Esophagus squamous epithelium (tissue), 5 donors: ENCODE measurements around the gene EDEM2. TPM values are rescaled to one million over a fixed set of nuclear protein-coding genes. Genes with fewer than 3 reads are reported as not detected.
"Not testable (repeated sequence)": the region's sequence is repeated elsewhere in the genome, so short reads cannot be mapped to it uniquely, and the experiment has no call there.

Source experiments
- DNase-seq: peaks from one replicate; lab custom pipeline; 2025; lab: John Stamatoyannopoulos, UW
- H3K27ac ChIP-seq, 4 donors: fragments of 200-600 bp; sonication (generic); one replicate each; pipeline ENCODE4 v1.5.1; 2016 to 2019; ENCODE audit warnings: mild to moderate bottlenecking in 1 of 4
- H3K27me3 ChIP-seq, 4 donors: fragments of 200-600 bp; sonication (generic); 1 replicate in 3 of 4; 2 replicates in 1 of 4; pipeline versions ENCODE4 v1.5.1 to v1.6.0; 2017 to 2021; ENCODE audit warnings: antibody characterized with exemption in 1 of 4
- H3K36me3 ChIP-seq, 3 donors: fragments of 200-600 bp; sonication (generic); one replicate each; pipeline ENCODE4 v1.5.1; 2016 to 2019
- H3K4me1 ChIP-seq, 3 donors: fragments of 200-600 bp; sonication (generic); one replicate each; pipeline ENCODE4 v1.5.1; 2017 to 2019
- H3K4me3 ChIP-seq, 4 donors: fragments of 200-600 bp; sonication (generic); 1 replicate in 3 of 4; 2 replicates in 1 of 4; pipeline ENCODE4 v1.5.1; 2016 to 2019; ENCODE audit warnings: mild to moderate bottlenecking in 2 of 4, moderate library complexity in 1 of 4
- H3K9me3 ChIP-seq, 3 donors: fragments of 200-600 bp; sonication (generic); one replicate each; pipeline ENCODE4 v1.5.1; 2016 to 2019
- POLR2A ChIP-seq, 4 donors: fragments of 450-650 bp; IDR thresholded peaks; one replicate each; pipeline ENCODE4 v1.6.1; 2017; ENCODE audit warnings: antibody characterized with exemption in 4 of 4, mild to moderate bottlenecking in 4 of 4, moderate library complexity in 3 of 4
- WGBS, 2 donors: methylation state at CpG; one replicate each; pipeline ENCODE4 v1.1.5; 2018; 5-methylcytosine and 5-hydroxymethylcytosine counted together
- intact Hi-C: fragments of 100-400 bp; cut with DNase I; formaldehyde crosslinking; loops from one replicate; pipeline ENCODE4 v1.15.0; 2022
- total RNA-seq, 4 donors: library from RNA; depleted of rRNA; stranded (reverse); fragments of >200 nt; gene quantifications; one replicate each; pipeline ENCODE4 v1.1.0, GENCODE V29; 2016
- TF ChIP-seq, protein P1 (sequence below), 6 experiments: fragments of 450-650 bp in 4 of 6; fragments of 200-600 bp in 2 of 6; sonication (generic) in 2 of 6; IDR thresholded peaks; one replicate each; pipeline ENCODE4 v1.5.1; 2016 to 2019; ENCODE audit warnings: antibody characterized with exemption in 6 of 6, mild to moderate bottlenecking in 4 of 6, moderate library complexity in 4 of 6
- donor health status: DM: yes; HTN: yes; CAD: no.

Gene EDEM2
- total RNA-seq, 4 donors from 2014 or later = 12.5 to 17.5 (median 14.6) TPM

- peak overlapping the region in 2 of 4 donors; percentile 11 to 49 for H3K27ac ChIP-seq
- intact Hi-C loops = no loop called here
- H3K36me3 ChIP-seq = no peaks in the 10 kb centered on the region
- no peaks in the 10 kb centered on the region for H3K27me3 ChIP-seq
- TF ChIP-seq, protein P1, sequence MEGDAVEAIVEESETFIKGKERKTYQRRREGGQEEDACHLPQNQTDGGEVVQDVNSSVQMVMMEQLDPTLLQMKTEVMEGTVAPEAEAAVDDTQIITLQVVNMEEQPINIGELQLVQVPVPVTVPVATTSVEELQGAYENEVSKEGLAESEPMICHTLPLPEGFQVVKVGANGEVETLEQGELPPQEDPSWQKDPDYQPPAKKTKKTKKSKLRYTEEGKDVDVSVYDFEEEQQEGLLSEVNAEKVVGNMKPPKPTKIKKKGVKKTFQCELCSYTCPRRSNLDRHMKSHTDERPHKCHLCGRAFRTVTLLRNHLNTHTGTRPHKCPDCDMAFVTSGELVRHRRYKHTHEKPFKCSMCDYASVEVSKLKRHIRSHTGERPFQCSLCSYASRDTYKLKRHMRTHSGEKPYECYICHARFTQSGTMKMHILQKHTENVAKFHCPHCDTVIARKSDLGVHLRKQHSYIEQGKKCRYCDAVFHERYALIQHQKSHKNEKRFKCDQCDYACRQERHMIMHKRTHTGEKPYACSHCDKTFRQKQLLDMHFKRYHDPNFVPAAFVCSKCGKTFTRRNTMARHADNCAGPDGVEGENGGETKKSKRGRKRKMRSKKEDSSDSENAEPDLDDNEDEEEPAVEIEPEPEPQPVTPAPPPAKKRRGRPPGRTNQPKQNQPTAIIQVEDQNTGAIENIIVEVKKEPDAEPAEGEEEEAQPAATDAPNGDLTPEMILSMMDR (IDR thresholded peaks at IDR 0.05) = no peak
- TF ChIP-seq POLR2A (IDR thresholded peaks at IDR 0.05) = no peak
- peaks cover 3 to 17% (median 6%) of the 10 kb centered on the region in 3 donors for H3K4me1 ChIP-seq
- no peaks in the 10 kb centered on the region for H3K9me3 ChIP-seq
- DNase-seq = no peak
- 59 to 69% methylated on average over 4 of the region's 4 CpGs for WGBS, 2 donors
- H3K4me3 ChIP-seq = no peak overlapping the region
Measured at GRCh38 chr20:35151736-35152135, 4.6 kb upstream of the EDEM2 start.

GRCh38 chr20:35150846-35151579 is 3.9 kb upstream of the EDEM2 start:
- intact Hi-C loops = no loop called here
- Histone ChIP-seq H3K9me3 (no peaks in the 10 kb centered on the region), H3K36me3 (no peaks in the 10 kb centered on the region), H3K4me3 (no peak overlapping the region), H3K27me3 (no peaks in the 10 kb centered on the region), H3K4me1 (peaks cover 8 to 25% (median 11%) of the 10 kb centered on the region in 3 donors), H3K27ac (peak overlapping the region in 1 of 4 donors; percentile 3)
- DNase-seq = no peak
- 70 to 77% methylated on average over 6 of the region's 6 CpGs for WGBS, 2 donors
- TF ChIP-seq, protein P1 (IDR thresholded peaks at IDR 0.05) = no peak
- TF ChIP-seq POLR2A (IDR thresholded peaks at IDR 0.05) = no peak

- Histone ChIP-seq H3K27ac (peak overlapping the region; percentile 84 to 91 (median 90)), H3K36me3 (peaks cover 0 to 22% (median 6%) of the 10 kb centered on the region in 3 donors), H3K4me3 (peak overlapping the region; percentile 62 to 75 (median 72)), H3K4me1 (peaks cover 8 to 43% (median 11%) of the 10 kb centered on the region in 3 donors)
- not testable (repeated sequence) for H3K27me3 ChIP-seq, H3K9me3 ChIP-seq, DNase-seq
- WGBS, 2 donors = 2 to 3% methylated on average over 19 of the region's 19 CpGs
- intact Hi-C loops = loop anchor here (5.0 kb wide), 1 partner anchor 60 kb away; no protein-coding TSS in a partner anchor
Measured at GRCh38 chr20:35147575-35148071, 487 bp upstream of the EDEM2 start.

DNA sequence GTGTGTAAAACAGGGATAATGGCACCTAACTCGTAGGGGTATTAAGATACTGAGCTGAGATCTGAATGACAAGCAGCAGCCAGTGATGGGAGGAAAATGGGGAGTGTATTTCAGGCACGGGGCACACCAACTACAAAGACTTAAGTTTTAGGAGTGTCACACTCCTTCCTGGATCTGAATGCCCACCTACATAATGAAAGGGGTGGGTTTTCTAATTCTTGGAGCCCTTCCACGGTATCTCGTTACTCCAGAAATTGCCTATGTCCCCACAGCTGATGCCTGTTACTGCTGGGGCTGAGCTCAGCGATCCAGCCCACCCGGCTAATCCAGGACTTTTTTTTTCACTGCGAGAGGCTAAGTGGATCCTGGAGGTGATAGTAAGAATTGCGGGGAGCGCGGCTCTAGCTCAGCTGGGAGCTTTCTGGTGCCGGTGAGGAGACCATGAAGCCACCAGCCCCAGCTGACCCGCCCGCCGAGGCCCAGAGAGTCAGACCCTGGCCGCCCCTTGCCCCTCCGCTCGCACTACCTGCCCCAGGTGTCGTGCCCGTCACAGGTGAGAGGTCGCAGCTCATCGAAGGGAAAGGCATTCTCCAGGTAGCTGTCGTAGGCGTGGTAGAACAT is 727 bp downstream of the EDEM2 start:
- WGBS, 2 donors = 5 to 9% methylated on average over 11 to 12 of the region's 23 CpGs
- TF ChIP-seq, protein P1 (IDR thresholded peaks at IDR 0.05) = peak in 1 of 6 experiments; percentile 32
- TF ChIP-seq POLR2A (IDR thresholded peaks at IDR 0.05) = no peak
- H3K9me3 ChIP-seq = no peaks in the 10 kb centered on the region
- no peak for DNase-seq
- H3K4me1 ChIP-seq = peaks cover 8 to 42% (median 11%) of the 10 kb centered on the region in 3 donors
- intact Hi-C loops = loop anchor here (5.0 kb wide), 1 partner anchor 61 kb away; no protein-coding TSS in a partner anchor
- peak overlapping the region; percentile 62 to 75 (median 72) for H3K4me3 ChIP-seq
- no peaks in the 10 kb centered on the region for H3K27me3 ChIP-seq
- H3K36me3 ChIP-seq = peaks cover 0 to 34% (median 6%) of the 10 kb centered on the region in 3 donors
- peak overlapping the region; percentile 84 to 91 (median 90) for H3K27ac ChIP-seq

GRCh38 chr20:35145141-35145564 is 2.0 kb downstream of the EDEM2 start:
- no peak for TF ChIP-seq POLR2A (IDR thresholded peaks at IDR 0.05)
- TF ChIP-seq, protein P1 (IDR thresholded peaks at IDR 0.05) = peak; percentile 26 to 93 (median 66)
- WGBS, 2 donors = 29 to 49% methylated on average over 2 of the region's 2 CpGs
- intact Hi-C loops = loop anchor here (5.0 kb wide), 1 partner anchor 62 kb away; no protein-coding TSS in a partner anchor
- Histone ChIP-seq H3K36me3 (peaks cover 2 to 47% (median 6%) of the 10 kb centered on the region in 3 donors), H3K9me3 (no peaks in the 10 kb centered on the region), H3K4me3 (no peak overlapping the region), H3K4me1 (peaks cover 8 to 38% (median 11%) of the 10 kb centered on the region in 3 donors), H3K27me3 (no peaks in the 10 kb centered on the region), H3K27ac (peak overlapping the region in 3 of 4 donors; percentile 9 to 46 (median 35))
- DNase-seq = no peak
